Skeletal muscle tissue (tissue), 4 donors: ENCODE results near the gene PNPO. TPM values are rescaled to one million over a fixed set of nuclear protein-coding genes. Genes with fewer than 3 reads are reported as not detected.

ENCODE experiments used
- H3K27ac ChIP-seq: one replicate; pipeline ENCODE4 v1.7.0; 2013; ENCODE audit warnings: mild to moderate bottlenecking, low read depth, low read length, inconsistent platforms
- H3K27me3 ChIP-seq, 3 donors: one replicate each; pipeline ENCODE4 v1.7.0; 2013; ENCODE audit warnings: low read length in 3 of 3; ENCODE audit not compliant: control insufficient read depth in 3 of 3, insufficient read depth in 3 of 3
- H3K36me3 ChIP-seq, 3 donors: one replicate each; pipeline ENCODE4 v1.7.0; 2013; ENCODE audit warnings: low read length in 3 of 3; ENCODE audit not compliant: control insufficient read depth in 3 of 3, insufficient read depth in 3 of 3
- H3K4me1 ChIP-seq, 3 donors: one replicate each; pipeline ENCODE4 v1.7.0; 2013; ENCODE audit warnings: low read length in 3 of 3, mild to moderate bottlenecking in 3 of 3; ENCODE audit not compliant: control insufficient read depth in 3 of 3, insufficient read depth in 3 of 3
- H3K4me3 ChIP-seq, 3 donors: one replicate each; pipeline ENCODE4 v1.7.0; 2013; ENCODE audit warnings: low read length in 3 of 3
- H3K9ac ChIP-seq, 3 donors: one replicate each; pipeline ENCODE4 v1.7.0; 2013; ENCODE audit warnings: low read length in 3 of 3, mild to moderate bottlenecking in 3 of 3, moderate library complexity in 2 of 3, low read depth in 1 of 3
- H3K9me3 ChIP-seq, 3 donors: one replicate each; pipeline ENCODE4 v1.7.0; 2013; ENCODE audit warnings: low read length in 3 of 3; ENCODE audit not compliant: control insufficient read depth in 3 of 3
- total RNA-seq: library from RNA; depleted of rRNA; stranded (reverse); fragments of >200 nt; gene quantifications from one replicate; pipeline ENCODE4 v1.2.3, GENCODE V29; 2014
- donor health status: Osteomylitis.

The PNPO gene
- total RNA-seq, 1 donor from 2014 or later, result 12.0 TPM

DNA sequence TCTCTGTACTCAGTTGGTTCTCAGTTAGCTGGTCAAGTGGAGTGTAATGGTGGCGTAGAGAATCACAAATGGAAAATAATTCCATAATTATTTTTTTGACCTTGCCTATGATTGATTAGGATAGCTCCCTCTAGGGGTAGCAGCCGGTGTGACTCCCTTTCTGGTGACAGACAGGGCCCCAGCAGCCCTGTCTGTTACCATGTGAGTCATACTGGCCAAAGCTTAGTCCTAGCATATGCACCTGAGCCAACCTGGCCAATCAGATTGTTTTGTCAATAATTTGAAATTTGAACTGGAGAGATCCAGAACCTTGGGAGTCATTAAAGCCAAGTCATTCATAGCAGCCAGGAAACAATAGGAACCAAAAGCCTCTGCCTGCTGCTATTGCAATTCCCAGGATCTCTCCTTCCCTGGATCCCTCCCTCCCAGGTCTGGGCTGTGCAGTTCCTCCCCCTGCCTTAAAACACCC lies 5.6 kb downstream of the PNPO start:
- Histone ChIP-seq H3K9me3 (no peaks in the 10 kb centered on the region), H3K4me1 (peaks cover 24 to 43% (median 30%) of the 10 kb centered on the region in 3 donors), H3K27ac (peak overlapping the region; percentile 73), H3K27me3 (no peaks in the 10 kb centered on the region), H3K9ac (peak overlapping the region in 2 of 3 donors; percentile 33 to 35), H3K36me3 (peaks cover 13 to 29% (median 16%) of the 10 kb centered on the region in 3 donors), H3K4me3 (no peak overlapping the region)

DNA sequence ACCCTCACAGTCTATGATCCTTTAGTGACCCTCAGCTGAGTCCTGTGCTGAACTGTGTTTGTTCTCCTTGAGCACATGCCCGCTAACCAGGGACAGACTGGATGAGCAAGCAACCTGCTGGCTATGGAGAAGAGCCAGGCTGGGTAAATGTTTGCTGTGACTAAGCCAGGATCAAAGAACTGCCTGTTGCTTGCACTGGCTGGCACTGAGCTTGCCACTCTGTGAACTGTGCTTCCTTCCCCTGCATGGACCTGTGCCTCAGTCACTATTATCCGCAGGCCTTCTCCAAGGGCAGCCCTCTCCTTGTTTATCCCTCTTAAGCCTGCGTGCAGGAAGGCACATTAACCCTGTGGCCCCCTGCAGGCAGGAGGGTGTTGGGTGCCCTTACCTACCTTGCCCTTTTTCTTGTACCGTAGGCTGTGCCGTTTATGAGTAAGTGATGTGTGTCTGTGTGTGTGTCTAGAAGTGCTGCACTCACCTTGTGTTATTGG lies 7.4 kb downstream of the PNPO start:
- H3K9me3 ChIP-seq, result no peaks in the 10 kb centered on the region
- H3K4me1 ChIP-seq, result peaks cover 17 to 35% (median 22%) of the 10 kb centered on the region in 3 donors
- H3K9ac ChIP-seq, result peak overlapping the region in 2 of 3 donors; percentile 10 to 79
- H3K27me3 ChIP-seq, result no peaks in the 10 kb centered on the region
- peak overlapping the region; percentile 19 for H3K27ac ChIP-seq
- peak overlapping the region in 2 of 3 donors; percentile 9 to 59 for H3K4me3 ChIP-seq
- H3K36me3 ChIP-seq, result peaks cover 13 to 25% (median 16%) of the 10 kb centered on the region in 3 donors

DNA sequence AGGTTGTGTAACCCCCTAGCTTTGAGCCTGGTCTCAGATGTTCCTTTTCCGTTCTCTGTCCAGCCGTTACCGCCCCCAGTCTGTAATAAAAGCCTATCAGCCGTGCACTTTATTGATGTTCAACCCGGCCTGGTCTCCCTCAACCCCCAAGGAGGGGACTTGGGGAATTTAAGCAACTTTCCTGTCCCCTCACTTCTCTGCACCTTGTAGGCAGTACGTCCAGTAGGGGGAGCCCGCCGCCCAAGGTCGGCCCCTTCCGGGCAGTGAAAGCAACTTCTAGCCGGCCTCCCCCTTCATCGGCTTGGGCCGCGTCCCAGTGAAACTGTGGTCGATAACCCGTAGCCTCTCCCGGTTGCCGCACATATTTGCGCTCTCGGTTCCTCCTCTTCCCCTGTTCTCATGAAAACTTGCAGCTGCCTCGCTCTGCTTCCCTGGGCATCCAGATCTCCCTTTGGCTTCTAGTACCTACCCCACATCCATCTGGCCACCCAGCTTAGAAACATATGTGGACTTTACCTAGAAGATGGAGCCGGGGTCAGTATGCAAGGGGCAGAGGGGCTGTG lies 7.9 kb downstream of the PNPO start:
- Histone ChIP-seq H3K27me3 (no peaks in the 10 kb centered on the region), H3K4me3 (peak overlapping the region; percentile 65 to 67 (median 66)), H3K27ac (peak overlapping the region; percentile 19), H3K9me3 (no peaks in the 10 kb centered on the region), H3K4me1 (peaks cover 17 to 35% (median 22%) of the 10 kb centered on the region in 3 donors), H3K36me3 (peaks cover 13 to 20% (median 13%) of the 10 kb centered on the region in 3 donors), H3K9ac (peak overlapping the region; percentile 50 to 79 (median 54))

DNA sequence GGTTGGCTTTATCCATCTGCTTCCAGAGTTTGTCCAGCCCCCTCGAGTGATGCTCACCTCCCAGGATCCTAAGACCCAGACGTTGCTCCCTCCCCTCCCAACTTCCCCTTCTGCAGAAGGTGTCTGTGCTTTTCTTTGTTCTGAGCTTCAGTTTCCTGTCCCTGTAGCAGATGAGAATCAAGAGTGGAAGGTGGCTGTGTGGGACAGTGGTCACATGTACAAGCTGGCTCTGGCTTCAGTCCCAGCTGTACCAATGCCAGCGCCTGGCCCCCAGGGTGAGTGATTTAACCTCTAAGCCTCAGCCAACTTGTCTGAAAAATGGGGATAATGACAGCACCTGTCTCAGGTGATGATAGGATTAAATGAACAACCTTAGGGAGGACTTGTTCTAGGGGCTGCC lies 8.6 kb downstream of the PNPO start:
- H3K4me1 ChIP-seq, result peaks cover 17 to 32% (median 22%) of the 10 kb centered on the region in 3 donors
- peak overlapping the region; percentile 50 to 79 (median 54) for H3K9ac ChIP-seq
- H3K4me3 ChIP-seq, result no peak overlapping the region
- H3K9me3 ChIP-seq, result no peaks in the 10 kb centered on the region
- peaks cover 8 to 13% (median 10%) of the 10 kb centered on the region in 3 donors for H3K36me3 ChIP-seq
- no peaks in the 10 kb centered on the region for H3K27me3 ChIP-seq
- no peak overlapping the region for H3K27ac ChIP-seq

DNA sequence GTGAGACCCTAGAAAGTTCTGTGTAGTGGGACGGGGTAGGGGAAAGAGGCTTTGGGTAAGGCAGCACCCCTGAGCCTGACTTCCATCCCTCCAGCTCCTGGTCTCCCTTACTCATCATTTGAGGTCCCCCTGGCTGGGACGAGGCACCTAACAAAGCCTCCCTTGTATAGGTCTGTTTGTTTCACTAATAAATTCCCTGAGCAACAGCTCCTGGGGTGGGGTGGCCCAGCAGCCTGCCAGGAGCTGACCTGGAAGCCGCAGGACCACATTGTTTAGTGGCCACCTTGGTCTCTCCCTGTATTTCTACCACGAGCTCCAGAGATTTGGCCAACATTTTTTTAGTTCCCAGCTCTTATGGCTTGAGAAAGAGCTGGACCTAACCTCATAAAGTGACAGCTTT lies 9.1 kb downstream of the PNPO start:
- peaks cover 17 to 29% (median 22%) of the 10 kb centered on the region in 3 donors for H3K4me1 ChIP-seq
- H3K27ac ChIP-seq, result no peak overlapping the region
- peak overlapping the region in 1 of 3 donors; percentile 17 for H3K9ac ChIP-seq
- H3K4me3 ChIP-seq, result no peak overlapping the region
- H3K9me3 ChIP-seq, result no peaks in the 10 kb centered on the region
- peaks cover 4 to 8% (median 6%) of the 10 kb centered on the region in 3 donors for H3K36me3 ChIP-seq
- no peaks in the 10 kb centered on the region for H3K27me3 ChIP-seq

DNA sequence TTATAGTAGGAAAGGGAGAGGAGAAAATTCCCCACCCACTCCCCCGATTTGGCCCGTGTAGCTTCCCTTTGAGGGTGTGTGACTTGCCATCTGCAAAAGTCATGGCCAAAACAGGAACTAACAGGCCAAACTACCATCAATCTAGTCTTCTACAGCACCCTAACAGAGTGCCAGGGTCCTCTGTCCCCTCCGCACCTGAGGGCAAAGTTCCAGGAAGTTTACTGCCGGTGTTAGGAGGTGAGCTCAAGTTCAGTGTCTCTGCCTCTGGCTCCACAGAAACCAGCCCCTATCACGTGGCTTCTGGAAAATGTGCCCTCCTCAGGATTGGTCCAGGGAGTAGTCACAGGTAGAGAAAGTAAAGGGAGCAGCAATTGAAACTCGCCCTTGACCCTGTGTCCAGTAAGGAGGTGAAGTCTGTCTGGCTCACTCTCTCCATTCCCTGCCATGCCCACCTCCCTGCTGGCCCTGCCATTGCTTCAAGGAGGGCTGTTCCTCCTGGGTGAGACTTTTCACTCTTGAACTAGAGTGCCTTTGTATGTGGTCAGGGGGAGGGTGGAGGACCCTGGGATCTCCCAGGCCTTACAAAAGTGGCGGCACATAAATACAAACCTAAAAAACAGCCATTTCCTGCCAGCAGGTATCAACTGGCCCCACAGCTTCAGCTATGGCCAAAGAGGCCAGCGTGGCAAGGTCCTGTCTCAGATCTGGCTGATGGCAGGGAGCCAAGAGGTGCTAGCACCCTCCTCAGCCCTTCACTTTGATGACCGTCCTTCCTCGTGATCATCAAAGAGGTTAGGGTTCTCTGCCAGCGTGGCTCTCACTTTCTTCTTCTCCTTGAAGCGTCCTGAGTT lies 11.0 kb downstream of the PNPO start:
- no peaks in the 10 kb centered on the region for H3K36me3 ChIP-seq
- H3K27me3 ChIP-seq, result no peaks in the 10 kb centered on the region
- no peak overlapping the region for H3K4me3 ChIP-seq
- H3K4me1 ChIP-seq, result peaks cover 17 to 18% (median 17%) of the 10 kb centered on the region in 3 donors
- H3K27ac ChIP-seq, result no peak overlapping the region
- no peak overlapping the region for H3K9ac ChIP-seq
- no peaks in the 10 kb centered on the region for H3K9me3 ChIP-seq

DNA sequence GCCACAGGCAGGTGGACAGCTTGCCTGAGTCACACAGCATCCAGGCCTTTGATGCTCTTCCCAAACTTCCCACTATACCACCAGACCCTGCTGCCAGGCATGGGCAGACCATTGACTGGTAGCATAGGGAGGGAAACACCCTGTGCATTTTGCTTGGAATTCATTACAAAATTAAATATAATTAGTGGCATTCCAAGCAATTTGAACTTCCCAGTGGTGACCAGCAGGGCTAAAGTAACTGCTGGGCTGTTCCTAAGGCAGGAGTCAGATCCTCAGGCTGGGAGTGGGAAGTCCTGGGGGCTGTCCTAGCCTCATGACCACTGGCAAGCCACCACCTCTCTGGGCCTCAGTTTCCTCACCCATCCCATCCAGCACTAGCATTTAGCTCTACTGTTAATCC lies 12.5 kb downstream of the PNPO start:
- Histone ChIP-seq H3K27ac (no peak overlapping the region), H3K4me3 (no peak overlapping the region), H3K9me3 (no peaks in the 10 kb centered on the region), H3K36me3 (no peaks in the 10 kb centered on the region), H3K27me3 (no peaks in the 10 kb centered on the region), H3K4me1 (peaks cover 11 to 13% (median 11%) of the 10 kb centered on the region in 3 donors), H3K9ac (no peak overlapping the region)

DNA sequence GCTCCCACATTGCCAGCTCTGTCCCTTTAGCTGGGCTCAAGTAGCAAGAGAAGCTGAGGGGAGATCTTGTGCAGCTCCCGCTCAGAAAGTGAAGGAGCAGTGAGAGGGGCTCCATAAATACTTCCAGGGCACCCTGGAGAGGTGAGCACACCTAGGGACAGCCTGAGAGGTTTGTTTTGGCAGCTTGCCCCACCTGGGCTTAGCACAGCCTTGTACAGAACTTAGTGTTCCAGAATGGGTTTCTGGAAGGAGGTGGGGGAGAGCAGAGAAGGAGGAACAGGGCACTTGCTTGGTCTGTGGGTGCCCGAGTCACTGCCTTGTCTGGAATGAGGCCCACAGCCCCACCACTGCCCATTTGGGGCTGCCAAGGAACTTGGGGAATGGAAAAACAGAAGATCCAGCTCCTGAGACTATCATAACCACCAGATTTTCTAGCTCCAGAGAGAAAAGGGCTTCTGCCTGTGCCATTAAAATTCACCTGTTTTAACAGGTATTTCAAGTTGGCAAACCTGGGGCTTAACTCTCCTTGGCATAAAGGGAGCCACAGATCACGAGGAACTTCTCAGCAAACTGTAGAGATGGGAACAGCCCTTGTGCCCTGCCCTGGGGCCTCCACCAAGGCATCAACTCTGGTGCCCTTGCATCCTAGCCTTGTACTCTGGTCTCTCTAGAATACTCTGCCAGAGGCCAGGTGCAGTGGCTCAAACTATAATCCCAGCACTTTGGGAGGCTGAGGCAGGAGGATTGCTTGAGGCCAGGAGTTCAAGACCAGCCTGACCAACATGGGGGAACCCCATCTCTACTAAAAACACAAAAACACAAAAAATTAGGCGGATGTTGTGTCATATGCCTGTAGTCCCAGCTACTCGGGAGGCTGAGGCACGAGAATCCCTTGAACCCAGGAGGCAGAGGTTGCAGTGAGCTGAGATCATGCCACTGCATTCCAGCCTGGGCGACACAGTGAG lies 14.4 kb downstream of the PNPO start:
- Histone ChIP-seq H3K9me3 (no peaks in the 10 kb centered on the region), H3K4me3 (no peak overlapping the region), H3K36me3 (no peaks in the 10 kb centered on the region), H3K9ac (peak overlapping the region in 1 of 3 donors; percentile 13), H3K27me3 (no peaks in the 10 kb centered on the region), H3K4me1 (peaks cover 0 to 2% (median 0%) of the 10 kb centered on the region in 3 donors), H3K27ac (no peak overlapping the region)

DNA sequence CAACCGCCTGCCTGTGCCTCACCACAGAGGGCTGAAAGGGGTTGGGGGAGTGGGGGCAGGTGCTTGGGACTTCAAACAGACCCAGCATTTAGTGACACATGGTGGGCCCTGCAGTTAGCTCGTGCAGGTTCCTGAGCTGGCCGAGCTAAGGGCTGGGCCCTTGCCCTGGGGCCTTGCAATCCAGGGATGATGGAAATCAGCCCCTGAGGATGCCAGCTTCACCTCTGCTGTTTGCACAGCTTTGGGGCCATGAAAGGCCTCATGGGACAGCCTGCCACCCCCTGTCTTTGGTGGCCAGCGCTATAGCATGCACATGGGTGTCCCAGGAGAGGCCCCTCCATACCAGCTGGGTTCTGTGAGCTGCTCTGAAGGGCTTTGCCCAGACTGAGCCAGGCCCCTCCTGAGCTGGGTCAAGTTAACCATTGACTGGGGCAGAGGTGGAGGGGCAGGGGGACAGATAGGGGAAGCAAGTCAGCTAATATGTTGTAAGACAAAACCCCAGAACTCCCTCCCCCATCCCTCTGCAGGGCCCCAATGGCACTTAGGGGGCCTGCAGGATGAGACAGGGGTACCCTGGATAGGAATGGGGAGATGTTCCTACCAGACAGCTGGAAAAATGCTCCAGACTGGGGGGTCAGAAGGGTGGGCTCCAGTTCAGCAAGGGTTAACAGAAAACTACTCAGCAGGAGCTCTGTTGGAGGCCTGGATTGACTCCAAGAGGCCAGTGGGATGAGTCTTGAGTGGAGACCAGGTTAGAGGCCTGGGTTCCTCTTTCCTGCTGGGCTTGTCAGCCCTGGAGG lies 15.6 kb downstream of the PNPO start:
- H3K27ac ChIP-seq, result no peak overlapping the region
- H3K4me3 ChIP-seq, result no peak overlapping the region
- peaks cover 0 to 2% (median 0%) of the 10 kb centered on the region in 3 donors for H3K36me3 ChIP-seq
- H3K4me1 ChIP-seq, result peaks cover 0 to 2% (median 0%) of the 10 kb centered on the region in 3 donors
- no peaks in the 10 kb centered on the region for H3K27me3 ChIP-seq
- peak overlapping the region in 1 of 3 donors; percentile 8 for H3K9ac ChIP-seq
- H3K9me3 ChIP-seq, result no peaks in the 10 kb centered on the region
